PC-3 (cell line): Measurements from ENCODE around the gene PTPRR.

ENCODE experiments used
- EZH2 ChIP-seq: fragments of 300-600 bp; sonication (generic); IDR thresholded peaks from one replicate; pipeline ENCODE4 v1.6.1; 2017; ENCODE audit warnings: antibody characterized with exemption, mild to moderate bottlenecking, low read length; ENCODE audit not compliant: unreplicated experiment
- EZH2phosphoT487 ChIP-seq: fragments of 300-600 bp; sonication (generic); IDR thresholded peaks from 2 replicates; pipeline ENCODE4 v1.6.1; 2018; ENCODE audit warnings: mild to moderate bottlenecking, antibody characterized with exemption, low read length, borderline replicate concordance
- TF ChIP-seq, protein P1 (sequence below): fragments of 300-600 bp; sonication (generic); conservative IDR thresholded peaks from 2 replicates; pipeline ENCODE4 v1.5.1; 2017; ENCODE audit warnings: antibody characterized with exemption, low read depth, mild to moderate bottlenecking, low read length

DNA sequence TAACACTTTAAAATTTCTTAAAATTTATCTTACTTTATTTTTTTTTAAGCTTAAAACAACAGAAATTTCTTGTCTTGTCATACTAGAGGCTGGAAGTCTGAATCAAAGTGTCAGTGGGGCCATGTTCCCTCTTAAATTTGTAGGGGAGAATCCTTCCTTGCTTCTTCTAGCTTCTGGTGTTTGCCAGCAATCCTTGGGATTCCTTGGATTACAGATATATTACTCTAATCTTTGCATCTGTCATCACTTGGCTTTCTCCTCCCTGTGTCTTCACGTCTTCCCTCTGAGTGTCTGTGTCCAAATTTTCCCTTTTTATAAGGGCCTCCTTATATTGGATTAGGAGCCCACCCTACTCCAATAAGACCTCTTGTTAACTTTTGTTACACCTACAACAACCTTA is 147.7 kb downstream of the PTPRR start:
- TF ChIP-seq, protein P1, sequence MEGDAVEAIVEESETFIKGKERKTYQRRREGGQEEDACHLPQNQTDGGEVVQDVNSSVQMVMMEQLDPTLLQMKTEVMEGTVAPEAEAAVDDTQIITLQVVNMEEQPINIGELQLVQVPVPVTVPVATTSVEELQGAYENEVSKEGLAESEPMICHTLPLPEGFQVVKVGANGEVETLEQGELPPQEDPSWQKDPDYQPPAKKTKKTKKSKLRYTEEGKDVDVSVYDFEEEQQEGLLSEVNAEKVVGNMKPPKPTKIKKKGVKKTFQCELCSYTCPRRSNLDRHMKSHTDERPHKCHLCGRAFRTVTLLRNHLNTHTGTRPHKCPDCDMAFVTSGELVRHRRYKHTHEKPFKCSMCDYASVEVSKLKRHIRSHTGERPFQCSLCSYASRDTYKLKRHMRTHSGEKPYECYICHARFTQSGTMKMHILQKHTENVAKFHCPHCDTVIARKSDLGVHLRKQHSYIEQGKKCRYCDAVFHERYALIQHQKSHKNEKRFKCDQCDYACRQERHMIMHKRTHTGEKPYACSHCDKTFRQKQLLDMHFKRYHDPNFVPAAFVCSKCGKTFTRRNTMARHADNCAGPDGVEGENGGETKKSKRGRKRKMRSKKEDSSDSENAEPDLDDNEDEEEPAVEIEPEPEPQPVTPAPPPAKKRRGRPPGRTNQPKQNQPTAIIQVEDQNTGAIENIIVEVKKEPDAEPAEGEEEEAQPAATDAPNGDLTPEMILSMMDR = no peak
- TF ChIP-seq EZH2 (no peak), EZH2phosphoT487 (no peak)
